GM13977 (cell line): ENCODE measurements around the gene DNAJB2.

ENCODE experiments used
- DNase-seq: peaks from one replicate; pipeline ENCODE4 v3.0.0; 2012; ENCODE audit warnings: low spot score
- CTCF ChIP-seq: IDR thresholded peaks from 2 replicates; pipeline ENCODE4 v1.5.1; 2012; ENCODE audit warnings: mild to moderate bottlenecking, control low read depth; ENCODE audit not compliant: insufficient read depth; ENCODE audit errors: extremely low read depth, missing control alignments
- in situ Hi-C: fragments of 300-500 bp; cut with MboI; formaldehyde crosslinking; loops from one replicate; pipeline ENCODE4 v1.12.0; 2022; ENCODE audit warnings: low sequenced_read_pairs, low pct_unique_long_range_greater_than_20kb, mixed read lengths, inconsistent platforms; ENCODE audit not compliant: unreplicated experiment

DNAJB2 gene

GRCh38 chr2:219289195-219289536 is 10.0 kb downstream of the DNAJB2 start:
- in situ Hi-C loops = no loop called here

GRCh38 chr2:219289537-219290361 is 10.6 kb downstream of the DNAJB2 start:
- DNase-seq = peak; percentile 15
- TF ChIP-seq CTCF = no peak
- in situ Hi-C loops = loop anchor here (10.0 kb wide), 1 partner anchor 115 kb away; the partner anchor contains the start of genes CNPPD1, RETREG2 and SLC23A3

More at GRCh38 chr2:219289195-219289536, 10.0 kb downstream of the DNAJB2 start:
- TF ChIP-seq CTCF = no peak
- DNase-seq = no peak

- in situ Hi-C loops = loop anchor here (10.0 kb wide), 1 partner anchor 116 kb away; the partner anchor contains the start of genes CNPPD1, RETREG2 and SLC23A3
- TF ChIP-seq CTCF = no peak
- no peak for DNase-seq
Observed at GRCh38 chr2:219290381-219291171, 11.4 kb downstream of the DNAJB2 start.

GRCh38 chr2:219291394-219291793 is 12.2 kb downstream of the DNAJB2 start:
- in situ Hi-C loops = loop anchor here (10.0 kb wide), 1 partner anchor 117 kb away; the partner anchor contains the start of genes CNPPD1, RETREG2 and SLC23A3
- DNase-seq = no peak
- no peak for TF ChIP-seq CTCF

- in situ Hi-C loops = loop anchor here (10.0 kb wide), 1 partner anchor 117 kb away; the partner anchor contains the start of genes CNPPD1, RETREG2 and SLC23A3
- TF ChIP-seq CTCF = no peak
- DNase-seq = no peak
Observed at GRCh38 chr2:219291910-219292490, 12.8 kb downstream of the DNAJB2 start.

GRCh38 chr2:219292616-219293015 is 13.4 kb downstream of the DNAJB2 start:
- DNase-seq = no peak
- no peak for TF ChIP-seq CTCF
- in situ Hi-C loops = loop anchor here (10.0 kb wide), 1 partner anchor 118 kb away; the partner anchor contains the start of genes CNPPD1, RETREG2 and SLC23A3
